ENCODE results near the gene GFOD1. TPM values are rescaled to one million over a fixed set of nuclear protein-coding genes. Genes with fewer than 3 reads are reported as not detected.

GFOD1 gene
- total and polyA plus RNA-seq, 7 donors = 2.3 to 18.3 (median 13.3) TPM

GRCh38 chr6:13383328-13384163 lies 103.9 kb downstream of the GFOD1 start:
- 54 to 62% methylated on average over 9 of the region's 9 CpGs for WGBS, 2 donors
- intact Hi-C loops (cut with DNase I) = loop anchor here (2.0 to 5.0 kb wide), 2 partner anchors 47 to 104 kb away; partner anchors contain the start of gene GFOD1
- DNase-seq = no peak
- Histone ChIP-seq H3K9me3 (no peaks in the 10 kb centered on the region), H3K27me3 (no peaks in the 10 kb centered on the region), H3K27ac (peak overlapping the region; percentile 34 to 68 (median 50)), H3K36me3 (no peaks in the 10 kb centered on the region), H3K4me1 (peaks cover 0 to 34% (median 15%) of the 10 kb centered on the region in 4 donors), H3K4me3 (no peak overlapping the region)
- TF ChIP-seq, protein P1, sequence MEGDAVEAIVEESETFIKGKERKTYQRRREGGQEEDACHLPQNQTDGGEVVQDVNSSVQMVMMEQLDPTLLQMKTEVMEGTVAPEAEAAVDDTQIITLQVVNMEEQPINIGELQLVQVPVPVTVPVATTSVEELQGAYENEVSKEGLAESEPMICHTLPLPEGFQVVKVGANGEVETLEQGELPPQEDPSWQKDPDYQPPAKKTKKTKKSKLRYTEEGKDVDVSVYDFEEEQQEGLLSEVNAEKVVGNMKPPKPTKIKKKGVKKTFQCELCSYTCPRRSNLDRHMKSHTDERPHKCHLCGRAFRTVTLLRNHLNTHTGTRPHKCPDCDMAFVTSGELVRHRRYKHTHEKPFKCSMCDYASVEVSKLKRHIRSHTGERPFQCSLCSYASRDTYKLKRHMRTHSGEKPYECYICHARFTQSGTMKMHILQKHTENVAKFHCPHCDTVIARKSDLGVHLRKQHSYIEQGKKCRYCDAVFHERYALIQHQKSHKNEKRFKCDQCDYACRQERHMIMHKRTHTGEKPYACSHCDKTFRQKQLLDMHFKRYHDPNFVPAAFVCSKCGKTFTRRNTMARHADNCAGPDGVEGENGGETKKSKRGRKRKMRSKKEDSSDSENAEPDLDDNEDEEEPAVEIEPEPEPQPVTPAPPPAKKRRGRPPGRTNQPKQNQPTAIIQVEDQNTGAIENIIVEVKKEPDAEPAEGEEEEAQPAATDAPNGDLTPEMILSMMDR (IDR thresholded peaks at IDR 0.05) = peak in 2 of 4 experiments; percentile 21 to 25
- TF ChIP-seq POLR2A (IDR thresholded peaks at IDR 0.05) = no peak
- peak in 2 of 4 donors; percentile 7 to 28 for TF ChIP-seq POLR2AphosphoS5 (IDR thresholded peaks at IDR 0.05)
- no peak for TF ChIP-seq EP300 (IDR thresholded peaks at IDR 0.05)

GRCh38 chr6:13380761-13381160 lies 106.6 kb downstream of the GFOD1 start:
- Histone ChIP-seq H3K4me3 (no peak overlapping the region), H3K36me3 (no peaks in the 10 kb centered on the region), H3K27me3 (no peaks in the 10 kb centered on the region), H3K4me1 (peaks cover 0 to 34% (median 15%) of the 10 kb centered on the region in 4 donors), H3K9me3 (no peaks in the 10 kb centered on the region), H3K27ac (no peak overlapping the region)
- no peak for DNase-seq
- WGBS, 2 donors = 50 to 73% methylated on average over 2 of the region's 2 CpGs
- TF ChIP-seq, protein P1 (IDR thresholded peaks at IDR 0.05) = no peak
- no peak for TF ChIP-seq EP300 (IDR thresholded peaks at IDR 0.05)
- no peak for TF ChIP-seq POLR2A (IDR thresholded peaks at IDR 0.05)
- no peak for TF ChIP-seq POLR2AphosphoS5 (IDR thresholded peaks at IDR 0.05)
- intact Hi-C loops (cut with DNase I) = loop anchor here (5.0 kb wide), 1 partner anchor 107 kb away; the partner anchor contains the start of gene GFOD1

DNA sequence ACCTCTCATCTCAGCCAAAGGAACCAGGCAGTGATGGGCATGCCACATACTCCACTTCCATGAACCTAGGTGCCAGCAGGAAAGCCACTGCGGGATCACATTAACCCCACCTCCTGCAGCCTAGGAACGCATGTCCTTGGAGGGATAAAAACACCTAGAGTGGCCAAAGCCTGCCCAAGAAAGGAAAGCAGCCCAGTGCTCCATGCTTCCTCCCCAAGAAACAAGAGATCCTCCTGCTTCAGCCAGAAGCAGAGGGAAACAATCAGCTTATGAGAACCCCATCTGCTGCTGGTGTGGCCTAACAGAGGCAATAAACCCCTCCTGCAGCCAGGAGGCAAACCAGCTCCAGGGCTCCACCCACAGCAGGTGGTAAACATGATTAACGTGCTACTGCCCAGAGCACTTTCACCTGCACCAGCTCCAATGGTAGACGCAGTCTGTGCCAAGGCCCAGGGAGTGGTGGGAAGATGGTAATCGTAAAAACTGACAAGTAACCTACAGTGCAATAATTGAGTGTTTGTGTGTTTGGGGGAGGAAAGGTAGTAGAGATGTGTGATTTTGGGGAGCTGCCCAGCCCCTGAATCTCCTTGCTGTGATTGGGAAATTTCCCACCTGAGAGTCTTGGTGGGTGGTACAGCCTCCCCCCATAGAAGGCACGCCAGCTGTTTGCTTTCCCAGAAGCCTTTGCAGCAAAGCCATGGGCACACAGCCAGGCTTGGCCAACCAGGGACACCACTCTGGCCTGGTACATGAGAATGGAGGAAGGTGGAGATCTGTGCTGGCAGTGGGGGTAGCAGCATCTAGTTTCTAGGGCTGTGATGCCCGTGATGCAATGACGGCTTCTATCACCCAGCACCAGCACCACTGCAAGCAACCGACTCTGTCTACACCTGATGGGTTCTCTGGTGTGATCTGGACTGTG lies 108.5 kb downstream of the GFOD1 start:
- Histone ChIP-seq H3K4me1 (peaks cover 0 to 28% (median 12%) of the 10 kb centered on the region in 4 donors), H3K27me3 (no peaks in the 10 kb centered on the region), H3K4me3 (no peak overlapping the region), H3K27ac (no peak overlapping the region), H3K9me3 (no peaks in the 10 kb centered on the region), H3K36me3 (no peaks in the 10 kb centered on the region)
- intact Hi-C loops (cut with DNase I) = no loop called here
- WGBS, 2 donors = 30 to 67% methylated on average over 9 of the region's 9 CpGs
- no peak for DNase-seq
- TF ChIP-seq, protein P1 (IDR thresholded peaks at IDR 0.05) = no peak
- TF ChIP-seq EP300 (IDR thresholded peaks at IDR 0.05) (no peak), POLR2AphosphoS5 (IDR thresholded peaks at IDR 0.05) (no peak), POLR2A (IDR thresholded peaks at IDR 0.05) (no peak)

GRCh38 chr6:13377054-13377758 lies 110.2 kb downstream of the GFOD1 start:
- WGBS, 2 donors = 91 to 96% methylated on average over 2 of the region's 2 CpGs
- Histone ChIP-seq H3K27ac (no peak overlapping the region), H3K36me3 (no peaks in the 10 kb centered on the region), H3K4me1 (peaks cover 0 to 13% (median 0%) of the 10 kb centered on the region in 4 donors), H3K27me3 (no peaks in the 10 kb centered on the region), H3K4me3 (no peak overlapping the region), H3K9me3 (no peaks in the 10 kb centered on the region)
- no peak for DNase-seq
- intact Hi-C loops (cut with DNase I) = no loop called here
- TF ChIP-seq POLR2A (IDR thresholded peaks at IDR 0.05) = no peak
- no peak for TF ChIP-seq EP300 (IDR thresholded peaks at IDR 0.05)
- TF ChIP-seq, protein P1 (IDR thresholded peaks at IDR 0.05) = no peak
- no peak for TF ChIP-seq POLR2AphosphoS5 (IDR thresholded peaks at IDR 0.05)

All from sigmoid colon (tissue), 7 donors.